HEK293 (cell line): ENCODE data around the gene NUP107.

ENCODE experiments used
- CTCF ChIA-PET: fragments of 350-600 bp; formaldehyde crosslinking; extraction: SDS; loops from one replicate; lab custom pipeline; 2021; ENCODE audit warnings: antibody characterized with exemption; lab: Yijun Ruan, JAX
- POLR2A ChIA-PET: fragments of 300-600 bp; formaldehyde crosslinking; extraction: SDS; loops from one replicate; lab custom pipeline; 2020; ENCODE audit warnings: antibody characterized with exemption, inconsistent platforms; lab: Yijun Ruan, JAX
- H3K27ac ChIP-seq: fragments of 200-500 bp; sonication (Bioruptor generic); 2 replicates; pipeline ENCODE4 v1.5.1; 2014; ENCODE audit warnings: low read depth, low read length, control low read depth, inconsistent platforms; ENCODE audit errors: extremely low read depth
- H3K36me3 ChIP-seq, 2 experiments: fragments of 200-500 bp in 1 of 2; sonication (Bioruptor generic) in 1 of 2; 1 replicate in 1 of 2; 2 replicates in 1 of 2; pipeline ENCODE4 v1.5.1; 2014 to 2017; ENCODE audit warnings: inconsistent platforms in 2 of 2, low read length in 2 of 2; ENCODE audit not compliant: control insufficient read depth in 2 of 2, insufficient read depth in 1 of 2
- H3K4me1 ChIP-seq: fragments of 200-500 bp; sonication (Bioruptor generic); 2 replicates; pipeline ENCODE4 v1.5.1; 2014; ENCODE audit warnings: mild to moderate bottlenecking, low read length, inconsistent platforms; ENCODE audit not compliant: control insufficient read depth, insufficient read depth
- H3K4me3 ChIP-seq: 2 replicates; pipeline ENCODE4 v1.5.1; 2011; ENCODE audit warnings: low read depth, mild to moderate bottlenecking, control low read depth, low read length, moderate library complexity
- H3K9me3 ChIP-seq: fragments of 200-500 bp; sonication (Bioruptor generic); 2 replicates; pipeline ENCODE4 v1.5.1; 2014; ENCODE audit warnings: low read depth, low read length, inconsistent platforms; ENCODE audit not compliant: control insufficient read depth, insufficient read depth
- CTCF ChIP-seq: fragments of 450-650 bp; formaldehyde crosslinking; IDR thresholded peaks from 2 replicates; pipeline ENCODE4 v1.5.1; 2016; ENCODE audit warnings: missing biosample characterization, missing genetic modification characterization
- GLI4 ChIP-seq: fragments of 450-650 bp; formaldehyde crosslinking; IDR thresholded peaks from 2 replicates; pipeline ENCODE4 v1.5.1; 2016; ENCODE audit warnings: missing biosample characterization, missing genetic modification characterization
- HOXA7 ChIP-seq: sonication (generic); formaldehyde crosslinking; IDR thresholded peaks from 2 replicates; pipeline ENCODE4 v1.8.1; 2022; ENCODE audit warnings: missing genetic modification reagents, borderline replicate concordance
- KLF16 ChIP-seq: fragments of 450-650 bp; formaldehyde crosslinking; IDR thresholded peaks from 2 replicates; pipeline ENCODE4 v1.5.1; 2017; ENCODE audit warnings: missing biosample characterization, missing genetic modification characterization
- KLF9 ChIP-seq: fragments of 450-650 bp; formaldehyde crosslinking; IDR thresholded peaks from 2 replicates; pipeline ENCODE4 v1.5.1; 2016; ENCODE audit warnings: missing biosample characterization, missing genetic modification characterization, low read depth
- MEIS1 ChIP-seq: sonication (generic); formaldehyde crosslinking; IDR thresholded peaks from 2 replicates; pipeline ENCODE4 v1.8.1; 2022; ENCODE audit warnings: missing genetic modification reagents, mild to moderate bottlenecking, borderline replicate concordance
- MYNN ChIP-seq: fragments of 450-650 bp; formaldehyde crosslinking; IDR thresholded peaks from 2 replicates; pipeline ENCODE4 v1.5.1; 2016; ENCODE audit warnings: missing biosample characterization, missing genetic modification characterization, borderline replicate concordance
- PRDM2 ChIP-seq: fragments of 450-650 bp; formaldehyde crosslinking; IDR thresholded peaks from 2 replicates; pipeline ENCODE4 v1.5.1; 2016; ENCODE audit warnings: missing biosample characterization, missing genetic modification characterization, borderline replicate concordance
- REPIN1 ChIP-seq: fragments of 450-650 bp; formaldehyde crosslinking; IDR thresholded peaks from 2 replicates; pipeline ENCODE4 v1.5.1; 2017; ENCODE audit warnings: missing biosample characterization, missing genetic modification characterization, low read depth
- SCRT2 ChIP-seq: fragments of 450-650 bp; formaldehyde crosslinking; IDR thresholded peaks from 2 replicates; pipeline ENCODE4 v1.5.1; 2016; ENCODE audit warnings: missing biosample characterization, missing genetic modification characterization
- TCF7L2 ChIP-seq: IDR thresholded peaks from 2 replicates; pipeline ENCODE4 v1.6.1; 2011; ENCODE audit warnings: low read depth, mild to moderate bottlenecking, inconsistent platforms, low read length, moderate library complexity, borderline replicate concordance
- ZBTB20 ChIP-seq: fragments of 450-650 bp; formaldehyde crosslinking; IDR thresholded peaks from 2 replicates; pipeline ENCODE4 v1.5.1; 2016; ENCODE audit warnings: missing biosample characterization, missing genetic modification characterization
- ZBTB21 ChIP-seq: fragments of 450-650 bp; formaldehyde crosslinking; IDR thresholded peaks from 2 replicates; pipeline ENCODE4 v1.5.1; 2017; ENCODE audit warnings: missing biosample characterization, missing genetic modification characterization
- ZBTB26 ChIP-seq: fragments of 450-650 bp; formaldehyde crosslinking; optimal IDR thresholded peaks from 2 replicates; pipeline ENCODE3; 2016; ENCODE audit warnings: missing biosample characterization, mild to moderate bottlenecking, missing genetic modification characterization
- ZNF133 ChIP-seq: fragments of 450-650 bp; formaldehyde crosslinking; IDR thresholded peaks from 2 replicates; pipeline ENCODE4 v1.5.1; 2016; ENCODE audit warnings: missing biosample characterization, missing genetic modification characterization
- ZNF23 ChIP-seq: fragments of 450-650 bp; formaldehyde crosslinking; IDR thresholded peaks from 2 replicates; pipeline ENCODE4 v1.5.1; 2016; ENCODE audit warnings: missing biosample characterization, missing genetic modification characterization, borderline replicate concordance
- ZNF239 ChIP-seq: fragments of 450-650 bp; formaldehyde crosslinking; IDR thresholded peaks from 2 replicates; pipeline ENCODE4 v1.5.1; 2016; ENCODE audit warnings: missing biosample characterization, missing genetic modification characterization
- ZNF24 ChIP-seq: fragments of 450-650 bp; formaldehyde crosslinking; IDR thresholded peaks from 2 replicates; pipeline ENCODE4 v1.5.1; 2016; ENCODE audit warnings: missing biosample characterization, missing genetic modification characterization
- ZNF302 ChIP-seq: fragments of 450-650 bp; formaldehyde crosslinking; IDR thresholded peaks from 2 replicates; pipeline ENCODE4 v1.5.1; 2016; ENCODE audit warnings: missing biosample characterization, missing genetic modification characterization, low read depth
- ZNF398 ChIP-seq: fragments of 450-650 bp; formaldehyde crosslinking; IDR thresholded peaks from 2 replicates; pipeline ENCODE4 v1.5.1; 2017; ENCODE audit warnings: missing biosample characterization, missing genetic modification characterization
- ZNF530 ChIP-seq: fragments of 450-650 bp; formaldehyde crosslinking; IDR thresholded peaks from 2 replicates; pipeline ENCODE4 v1.5.1; 2016; ENCODE audit warnings: low read depth, missing biosample characterization, missing genetic modification characterization
- ZNF548 ChIP-seq: fragments of 450-650 bp; formaldehyde crosslinking; IDR thresholded peaks from 2 replicates; pipeline ENCODE4 v1.5.1; 2016; ENCODE audit warnings: missing biosample characterization, missing genetic modification characterization
- ZNF558 ChIP-seq: fragments of 450-650 bp; formaldehyde crosslinking; IDR thresholded peaks from 2 replicates; pipeline ENCODE4 v1.5.1; 2016; ENCODE audit warnings: missing biosample characterization, missing genetic modification characterization
- ZNF621 ChIP-seq: fragments of 450-650 bp; formaldehyde crosslinking; IDR thresholded peaks from 2 replicates; pipeline ENCODE4 v1.5.1; 2017; ENCODE audit warnings: missing biosample characterization, missing genetic modification characterization
- ZNF624 ChIP-seq: fragments of 450-650 bp; formaldehyde crosslinking; IDR thresholded peaks from 2 replicates; pipeline ENCODE4 v1.5.1; 2017; ENCODE audit warnings: missing biosample characterization, missing genetic modification characterization
- ZNF76 ChIP-seq: fragments of 450-650 bp; formaldehyde crosslinking; IDR thresholded peaks from 2 replicates; pipeline ENCODE4; 2016; ENCODE audit warnings: low read depth, missing biosample characterization, missing genetic modification characterization, borderline replicate concordance
- ZNF792 ChIP-seq: fragments of 450-650 bp; formaldehyde crosslinking; IDR thresholded peaks from 2 replicates; pipeline ENCODE4 v1.5.1; 2016; ENCODE audit warnings: missing biosample characterization, missing genetic modification characterization
- ZNF837 ChIP-seq: fragments of 450-650 bp; formaldehyde crosslinking; IDR thresholded peaks from 2 replicates; pipeline ENCODE4 v1.5.1; 2016; ENCODE audit warnings: missing biosample characterization, missing genetic modification characterization

The NUP107 gene

GRCh38 chr12:68762691-68763090 lies 75.9 kb downstream of the NUP107 start:
- H3K4me1 ChIP-seq, result no peaks in the 10 kb centered on the region
- no peak overlapping the region for H3K4me3 ChIP-seq
- no peaks in the 10 kb centered on the region for H3K9me3 ChIP-seq
- peaks cover 31 to 54% of the 10 kb centered on the region in 2 experiments for H3K36me3 ChIP-seq
- H3K27ac ChIP-seq, result no peak overlapping the region
- CTCF ChIA-PET, result interaction anchor here (0.6 kb wide), 1 partner anchor 9 kb away, joined by 3 read pairs; no protein-coding TSS in a partner anchor
- POLR2A ChIA-PET, result no interaction called here
- no peak for TF ChIP-seq KLF16
- no peak for TF ChIP-seq ZNF302
- TF ChIP-seq REPIN1 (tag by site-specific recombination), result no peak
- no peak for TF ChIP-seq ZNF133 (tag by site-specific recombination)
- no peak for TF ChIP-seq ZNF621 (tag by site-specific recombination)
- no peak for TF ChIP-seq ZNF23
- TF ChIP-seq PRDM2, result no peak
- TF ChIP-seq ZBTB21 (tag by site-specific recombination), result no peak
- no peak for TF ChIP-seq ZNF792 (tag by site-specific recombination)
- no peak for TF ChIP-seq MEIS1
- TF ChIP-seq HOXA7 (CRISPR knock-in tag), result no peak
- no peak for TF ChIP-seq ZNF548 (tag by site-specific recombination)
- no peak for TF ChIP-seq GLI4 (tag by site-specific recombination)
- no peak for TF ChIP-seq TCF7L2
- no peak for TF ChIP-seq ZNF558 (tag by site-specific recombination)
- TF ChIP-seq ZNF530 (tag by site-specific recombination), result no peak
- TF ChIP-seq ZNF837 (tag by site-specific recombination), result no peak
- TF ChIP-seq ZBTB26 (tag by site-specific recombination), result no peak
- no peak for TF ChIP-seq ZNF76 (tag by site-specific recombination)
- TF ChIP-seq ZBTB20 (tag by site-specific recombination), result no peak
- TF ChIP-seq, all 188 proteins: peak for 0

- H3K4me3 ChIP-seq, result no peak overlapping the region
- no peaks in the 10 kb centered on the region for H3K4me1 ChIP-seq
- ChIA-PET CTCF (no interaction called here), POLR2A (no interaction called here)
- H3K27ac ChIP-seq, result no peak overlapping the region
- peaks cover 13 to 42% of the 10 kb centered on the region in 2 experiments; a peak in 2 of 3 replicates for H3K36me3 ChIP-seq
- no peaks in the 10 kb centered on the region for H3K9me3 ChIP-seq
- TF ChIP-seq ZNF624 (tag by site-specific recombination) (no peak), ZNF239 (tag by site-specific recombination) (no peak), CTCF (tag by site-specific recombination) (no peak), ZNF398 (tag by site-specific recombination) (no peak), MYNN (tag by site-specific recombination) (no peak), SCRT2 (no peak), ZNF548 (tag by site-specific recombination) (no peak), ZNF24 (tag by site-specific recombination) (no peak), KLF9 (tag by site-specific recombination) (no peak)
Measured at GRCh38 chr12:68765696-68766095, 78.9 kb downstream of the NUP107 start.
